HG03342 (cell line): ENCODE measurements around the gene CCDC57.
A peak's percentile ranks its signal among the peaks of the same experiment; 100 is the strongest.
"Not testable (repeated sequence)": the region's sequence is repeated elsewhere in the genome, so short reads cannot be mapped to it uniquely, and the experiment has no call there.

Experiments
- ATAC-seq: cut with Tn5 transposase; IDR thresholded peaks from one replicate; pipeline ENCODE4 v1.9.1; 2021; ENCODE audit warnings: mild to moderate bottlenecking, moderate library complexity; ENCODE audit not compliant: unreplicated experiment

The CCDC57 gene, protein sequence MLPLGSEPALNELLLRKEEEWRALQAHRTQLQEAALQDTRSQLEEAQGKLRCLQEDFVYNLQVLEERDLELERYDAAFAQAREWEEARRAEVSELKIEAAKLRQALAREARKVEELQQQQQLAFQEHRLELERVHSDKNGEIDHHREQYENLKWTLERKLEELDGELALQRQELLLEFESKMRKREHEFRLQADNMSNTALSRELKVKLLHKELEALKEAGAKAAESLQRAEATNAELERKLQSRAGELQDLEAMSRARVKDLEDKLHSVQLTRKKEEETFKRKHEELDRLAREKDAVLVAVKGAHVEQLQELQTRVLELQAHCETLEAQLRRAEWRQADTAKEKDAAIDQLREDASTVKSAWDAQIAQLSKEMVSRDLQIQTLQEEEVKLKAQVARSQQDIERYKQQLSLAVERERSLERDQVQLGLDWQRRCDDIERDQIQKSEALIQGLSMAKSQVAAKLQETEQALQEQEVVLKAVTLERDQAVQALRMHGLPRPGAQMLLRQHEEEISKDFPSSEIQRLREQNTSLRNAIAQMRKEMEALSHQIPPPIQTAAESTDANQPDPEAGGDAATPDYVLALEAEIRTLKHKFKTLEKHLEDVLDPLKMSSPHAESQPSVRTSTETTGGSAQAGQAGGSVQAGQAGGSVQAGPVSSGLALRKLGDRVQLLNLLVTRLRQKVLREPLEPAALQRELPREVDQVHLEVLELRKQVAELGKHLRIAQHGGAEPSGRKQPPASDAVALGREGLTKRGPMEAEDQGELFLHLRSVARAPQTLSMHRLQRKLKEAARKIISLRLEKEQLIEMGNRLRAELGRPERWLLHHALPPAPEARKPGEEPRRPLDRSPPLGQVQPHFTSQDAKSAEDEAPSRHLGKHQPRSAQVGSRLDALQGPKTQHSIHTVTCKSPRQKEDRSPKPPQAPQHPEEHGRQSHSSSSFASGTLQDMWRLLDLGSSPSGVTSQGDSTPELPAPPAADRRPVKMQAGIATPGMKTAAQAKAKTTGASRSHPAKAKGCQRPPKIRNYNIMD

DNA sequence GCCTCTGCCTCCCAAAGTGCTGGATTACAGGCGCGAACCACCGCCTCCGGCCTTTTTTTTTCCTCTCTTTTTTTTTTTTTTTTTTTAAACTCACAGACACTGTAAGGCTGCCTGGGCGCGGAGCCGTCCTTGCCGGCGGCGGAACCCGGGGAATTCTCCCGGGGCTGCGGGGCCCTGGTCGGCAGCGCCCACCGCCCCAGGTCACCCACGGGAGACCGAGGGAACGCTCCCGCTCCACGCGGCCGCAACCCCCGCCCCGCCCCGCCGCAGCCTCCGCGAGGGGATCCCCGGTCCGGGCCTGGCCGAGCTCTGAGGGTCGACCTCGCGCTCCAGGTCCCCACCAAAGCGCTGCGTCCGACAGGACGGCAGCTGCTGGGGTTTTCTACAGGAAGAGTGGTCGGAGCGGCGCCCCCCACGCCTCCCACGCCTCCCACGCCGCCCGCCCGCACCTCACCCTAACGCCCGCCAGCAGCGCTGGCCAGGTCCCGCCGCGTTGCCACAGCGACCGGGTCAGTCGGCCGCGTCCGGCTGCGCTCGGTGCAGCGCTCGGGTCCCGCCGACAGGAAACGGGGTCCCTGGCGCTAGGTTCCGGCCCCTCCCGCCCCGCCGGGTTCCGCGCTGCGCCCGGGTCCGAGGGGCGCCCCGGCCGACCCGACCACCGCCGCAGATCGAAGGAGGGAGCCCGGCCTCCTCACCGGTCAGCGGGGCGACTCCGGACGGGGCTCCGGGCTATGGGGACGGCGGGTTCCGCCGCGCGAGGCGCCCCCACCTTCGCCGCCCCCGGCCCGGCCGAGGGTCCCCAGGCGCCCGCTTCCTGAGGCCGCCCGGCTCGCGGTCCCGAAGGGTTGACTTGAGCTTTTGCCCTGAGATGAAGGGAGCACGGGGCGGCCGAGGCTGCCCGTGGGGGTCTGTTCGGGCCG lies at the start of gene CCDC57:
CCDC57 (minus strand) TSS at position 512 of the 920 bp plus-strand sequence. CDS start 10,898 bp downstream, outside the sequence.
- ATAC-seq: peak; percentile 62

DNA sequence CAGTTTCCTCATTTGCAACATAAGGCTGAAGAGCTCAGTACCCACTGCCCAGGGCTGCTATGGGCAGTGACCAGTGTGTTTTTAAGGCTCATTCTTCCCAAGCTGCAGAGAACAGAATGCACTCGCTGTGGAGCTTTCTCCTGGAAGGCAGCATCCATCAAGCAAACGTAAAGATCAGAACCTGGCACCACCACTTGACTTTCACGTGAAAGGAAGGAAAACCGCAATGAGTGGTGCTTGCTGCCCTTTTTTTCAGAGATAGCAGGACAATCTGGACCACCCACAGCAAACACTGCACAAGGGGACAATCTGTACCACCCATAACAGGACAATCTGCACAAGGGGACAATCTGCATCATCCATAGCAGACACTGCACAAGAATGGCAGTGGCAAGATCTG lies 49.7 kb upstream of the CCDC57 start:
- ATAC-seq: no peak

DNA sequence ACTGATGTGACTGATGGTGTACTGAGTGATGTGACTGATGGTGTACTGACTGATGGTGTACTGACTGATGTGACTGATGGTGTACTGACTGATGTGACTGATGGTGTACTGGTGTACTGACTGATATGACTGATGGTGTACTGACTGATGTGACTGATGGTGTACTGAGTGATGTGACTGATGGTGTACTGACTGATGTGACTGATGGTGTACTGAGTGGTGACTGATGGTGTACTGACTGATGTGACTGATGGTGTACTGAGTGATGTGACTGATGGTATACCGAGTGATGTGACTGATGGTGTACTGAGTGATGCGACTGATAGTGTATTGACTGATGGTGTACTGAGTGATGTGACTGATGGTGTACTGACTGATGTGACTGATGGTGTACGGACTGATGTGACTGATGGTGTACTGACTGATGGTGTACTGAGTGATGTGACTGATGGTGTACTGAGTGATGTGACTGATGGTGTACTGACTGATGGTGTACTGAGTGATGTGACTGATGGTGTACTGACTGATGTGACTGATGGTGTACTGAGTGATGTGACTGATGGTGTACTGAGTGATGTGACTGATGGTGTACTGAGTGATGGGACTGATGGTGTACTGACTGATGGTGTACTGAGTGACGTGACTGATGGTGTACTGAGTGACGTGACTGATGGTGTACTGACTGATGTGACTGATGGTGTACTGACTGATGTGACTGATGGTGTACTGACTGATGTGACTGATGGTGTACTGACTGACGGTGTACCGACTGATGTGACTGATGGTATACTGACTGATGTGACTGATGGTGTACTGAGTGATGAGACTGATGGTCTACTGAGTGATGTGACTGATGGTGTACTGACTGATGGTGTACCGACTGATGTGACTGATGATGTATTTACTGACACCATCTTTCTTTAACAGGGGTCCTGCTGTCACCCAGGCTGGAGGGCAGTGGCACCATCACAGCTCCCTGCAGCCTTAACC lies 47.6 kb upstream of the CCDC57 start:
- not testable (repeated sequence) for ATAC-seq

DNA sequence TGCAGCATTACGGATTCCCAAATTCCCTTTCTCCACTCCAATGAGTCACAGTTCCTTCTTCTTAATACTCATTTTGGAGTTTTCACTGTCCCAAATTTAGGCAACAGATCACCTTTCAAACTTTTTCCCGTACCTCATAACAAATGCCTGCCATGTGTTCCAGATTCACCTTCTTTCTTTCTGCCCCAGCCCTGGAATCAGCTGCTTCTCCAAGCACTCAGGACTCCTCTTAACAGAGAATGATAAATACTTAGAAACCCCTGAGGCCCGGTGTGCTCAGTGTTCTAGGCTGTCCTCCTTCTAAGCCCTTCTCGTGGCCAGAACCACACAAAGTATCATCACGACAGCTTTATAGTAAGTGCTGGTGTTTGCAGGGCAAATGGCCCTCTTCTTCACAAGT lies 45.9 kb upstream of the CCDC57 start:
- no peak for ATAC-seq

DNA sequence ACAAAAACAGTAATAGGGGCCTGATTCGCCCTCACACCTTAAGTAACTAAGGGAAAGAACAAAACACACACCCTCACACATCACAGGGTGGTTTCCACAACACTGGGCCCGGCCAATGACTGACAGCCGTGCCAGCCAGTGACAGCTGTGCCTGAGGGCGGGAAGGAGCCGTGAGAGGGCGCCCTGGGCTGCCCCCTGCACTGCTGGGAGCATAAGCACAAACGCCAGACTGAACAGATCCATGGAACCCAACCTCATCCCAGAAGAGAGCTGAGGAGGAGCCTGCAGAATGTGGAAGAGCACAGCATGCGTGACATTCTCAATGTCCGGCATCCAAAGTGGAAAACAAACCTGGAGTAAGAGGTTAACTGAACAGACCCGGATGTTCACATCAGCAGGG lies 44.8 kb upstream of the CCDC57 start:
- ATAC-seq: no peak

DNA sequence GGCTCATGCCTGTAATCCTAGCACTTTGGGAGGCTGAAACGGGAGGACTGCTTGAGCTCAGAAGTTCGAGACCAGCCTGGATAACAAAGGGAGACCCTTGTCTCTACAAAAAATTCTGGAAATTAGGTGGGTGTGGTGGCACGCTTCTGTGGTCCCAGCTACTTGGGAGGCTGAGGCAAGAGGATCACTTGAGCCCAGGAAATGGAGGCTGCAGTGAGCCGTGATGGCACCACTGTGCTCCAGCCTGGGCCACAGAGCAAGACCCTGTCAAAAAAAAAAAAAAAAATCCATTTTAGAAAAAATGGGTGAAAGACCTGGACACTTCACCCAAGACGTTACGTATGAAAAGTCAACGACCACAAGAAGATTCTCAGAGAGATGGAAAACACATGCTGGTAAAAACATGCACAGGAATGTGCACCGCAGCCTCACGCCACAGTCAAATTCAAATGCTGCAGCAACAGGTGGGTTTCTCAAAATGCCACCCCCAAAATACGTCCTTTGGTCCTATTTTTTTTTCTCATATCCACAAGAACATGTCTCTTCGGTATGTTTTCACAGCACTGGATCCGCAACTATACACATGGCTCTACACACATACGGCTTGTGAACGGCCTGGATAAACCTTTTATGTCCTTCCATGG lies 43.7 kb upstream of the CCDC57 start:
- no peak for ATAC-seq

DNA sequence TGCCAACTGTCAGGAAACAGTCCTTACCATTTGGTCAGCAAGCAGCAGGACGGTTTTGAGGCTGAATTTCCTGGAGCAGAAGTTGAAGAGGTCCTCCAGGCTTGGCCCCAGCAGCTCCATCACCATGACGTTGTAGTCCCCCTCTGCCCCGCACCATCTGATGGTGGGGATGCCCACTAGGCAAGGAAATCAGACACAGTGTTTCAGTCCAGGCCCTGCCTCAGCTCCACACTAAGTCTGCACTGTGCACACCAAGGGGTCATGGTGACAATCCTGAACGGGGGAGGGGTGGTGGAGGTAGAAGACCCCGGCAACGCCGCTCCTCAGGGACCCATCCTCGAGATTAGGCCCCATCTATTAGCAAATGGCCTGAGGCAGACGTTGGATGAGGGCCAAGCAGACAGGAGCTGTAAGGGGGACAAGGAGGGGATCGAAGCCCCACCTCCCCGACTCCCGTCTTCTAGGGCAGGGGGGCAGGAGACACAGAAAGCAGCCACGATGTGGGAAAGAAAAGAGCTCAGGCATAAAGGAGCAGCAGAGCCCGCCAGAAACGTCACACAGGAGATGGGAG lies 42.8 kb upstream of the CCDC57 start:
- no peak for ATAC-seq

DNA sequence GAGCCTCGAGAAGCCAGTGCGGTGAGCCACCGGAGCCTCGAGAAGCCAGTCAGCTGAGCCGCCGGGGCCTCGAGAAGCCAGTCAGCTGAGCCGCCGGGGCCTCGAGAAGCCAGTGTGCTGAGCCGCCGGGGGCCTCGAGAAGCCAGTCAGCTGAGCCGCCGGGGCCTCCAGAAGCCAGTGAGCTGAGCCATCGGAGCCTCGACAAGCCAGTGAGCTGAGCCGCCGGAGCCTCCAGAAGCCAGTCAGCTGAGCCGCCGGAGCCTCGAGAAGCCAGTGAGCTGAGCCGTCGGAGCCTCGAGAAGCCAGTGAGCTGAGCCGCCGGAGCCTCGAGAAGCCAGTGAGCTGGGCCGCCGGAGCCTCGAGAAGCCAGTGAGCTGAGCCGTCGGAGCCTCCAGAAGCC lies 42.1 kb upstream of the CCDC57 start:
- ATAC-seq: not testable (repeated sequence)

DNA sequence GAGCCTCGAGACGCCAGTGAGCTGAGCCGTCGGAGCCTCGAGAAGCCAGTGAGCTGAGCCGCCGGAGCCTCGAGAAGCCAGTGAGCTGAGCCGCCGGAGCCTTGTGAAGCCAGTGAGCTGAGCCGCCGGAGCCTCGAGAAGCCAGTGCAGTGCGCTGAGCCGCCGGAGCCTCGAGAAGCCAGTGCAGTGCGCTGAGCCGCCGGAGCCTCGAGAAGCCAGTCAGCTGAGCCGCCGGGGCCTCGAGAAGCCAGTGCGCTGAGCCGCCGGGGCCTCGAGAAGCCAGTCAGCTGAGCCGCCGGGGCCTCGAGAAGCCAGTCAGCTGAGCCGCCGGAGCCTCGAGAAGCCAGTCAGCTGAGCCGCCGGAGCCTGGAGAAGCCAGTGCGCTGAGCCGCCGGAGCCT lies 41.5 kb upstream of the CCDC57 start:
- not testable (repeated sequence) for ATAC-seq

DNA sequence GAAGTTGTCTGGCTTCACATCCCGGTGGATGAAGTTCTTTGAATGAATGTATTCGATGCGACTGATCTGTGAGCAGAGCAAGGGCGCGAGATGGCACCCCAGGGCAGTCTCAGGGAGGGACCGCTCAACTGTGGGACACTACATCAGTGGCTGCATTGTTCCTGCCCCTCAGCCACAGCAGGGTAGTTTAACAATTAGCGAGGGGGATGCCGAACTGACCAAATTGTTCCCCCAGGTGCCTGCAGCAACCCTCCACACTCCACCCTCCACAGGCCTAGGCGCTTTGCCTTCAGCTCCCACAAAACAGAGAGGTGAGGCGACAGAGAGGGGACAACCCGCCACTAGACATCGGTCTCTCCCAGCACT lies 40.5 kb upstream of the CCDC57 start:
- no peak for ATAC-seq

DNA sequence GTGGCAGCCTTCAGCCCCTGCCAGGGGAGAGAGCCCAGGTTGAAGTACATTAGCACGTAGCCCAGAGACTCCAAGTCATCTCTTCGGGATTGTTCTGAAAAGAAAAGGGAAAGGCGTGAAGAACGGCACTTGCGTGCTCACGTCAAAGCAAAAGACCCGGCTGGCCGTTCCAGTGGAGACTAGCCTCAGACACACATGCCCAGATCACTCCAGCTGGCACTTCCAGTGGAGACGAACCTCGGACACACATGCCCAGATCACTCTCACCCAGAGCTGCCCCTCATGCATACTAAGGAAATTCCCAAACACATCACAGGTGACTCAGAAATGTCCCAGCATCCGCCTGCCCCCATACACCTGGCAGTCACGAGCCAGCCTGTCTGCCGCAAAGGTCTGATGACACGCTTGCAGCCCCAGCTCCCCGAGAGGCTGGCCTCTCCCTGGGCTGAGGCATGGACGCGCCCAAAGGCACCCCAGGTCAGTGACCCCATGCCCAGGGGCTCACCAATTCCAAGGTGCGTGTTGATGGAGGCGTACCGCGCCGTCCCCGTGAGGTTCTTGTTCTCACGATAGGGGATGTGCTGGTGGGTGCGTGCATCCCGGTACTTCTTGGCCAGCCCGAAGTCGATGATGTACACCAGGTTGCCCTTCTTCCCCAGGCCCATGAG lies 40.0 kb upstream of the CCDC57 start:
- no peak for ATAC-seq

DNA sequence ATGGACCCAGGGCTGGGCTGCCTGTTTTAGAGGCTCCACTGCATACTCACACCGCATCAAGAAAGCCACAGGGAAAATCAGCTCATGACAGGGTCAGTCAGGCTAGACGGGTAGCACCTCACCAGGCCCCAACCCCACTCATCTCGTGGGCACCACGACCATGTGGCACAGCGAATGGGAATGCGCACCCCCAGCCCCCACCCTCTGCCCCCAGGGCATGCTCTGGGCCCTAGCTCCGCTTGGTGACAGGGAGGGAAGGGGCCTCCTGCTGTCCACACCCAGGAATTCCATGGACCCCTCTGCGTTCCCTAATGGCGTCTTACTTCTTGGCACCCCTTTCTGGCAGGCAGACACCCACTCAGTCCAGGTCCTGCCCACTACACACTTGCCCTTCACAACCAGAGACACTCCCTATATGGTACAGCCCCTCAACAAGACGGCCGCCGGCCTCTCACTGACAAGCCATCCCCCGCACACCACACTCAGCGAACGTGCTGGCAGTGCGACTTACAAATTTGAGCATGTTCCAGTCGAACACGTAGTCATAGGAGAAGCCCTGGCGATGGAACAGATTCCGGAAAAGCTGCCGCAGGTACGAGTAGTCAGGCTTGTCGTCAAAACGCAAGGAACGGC lies 38.3 kb upstream of the CCDC57 start:
- ATAC-seq: no peak

DNA sequence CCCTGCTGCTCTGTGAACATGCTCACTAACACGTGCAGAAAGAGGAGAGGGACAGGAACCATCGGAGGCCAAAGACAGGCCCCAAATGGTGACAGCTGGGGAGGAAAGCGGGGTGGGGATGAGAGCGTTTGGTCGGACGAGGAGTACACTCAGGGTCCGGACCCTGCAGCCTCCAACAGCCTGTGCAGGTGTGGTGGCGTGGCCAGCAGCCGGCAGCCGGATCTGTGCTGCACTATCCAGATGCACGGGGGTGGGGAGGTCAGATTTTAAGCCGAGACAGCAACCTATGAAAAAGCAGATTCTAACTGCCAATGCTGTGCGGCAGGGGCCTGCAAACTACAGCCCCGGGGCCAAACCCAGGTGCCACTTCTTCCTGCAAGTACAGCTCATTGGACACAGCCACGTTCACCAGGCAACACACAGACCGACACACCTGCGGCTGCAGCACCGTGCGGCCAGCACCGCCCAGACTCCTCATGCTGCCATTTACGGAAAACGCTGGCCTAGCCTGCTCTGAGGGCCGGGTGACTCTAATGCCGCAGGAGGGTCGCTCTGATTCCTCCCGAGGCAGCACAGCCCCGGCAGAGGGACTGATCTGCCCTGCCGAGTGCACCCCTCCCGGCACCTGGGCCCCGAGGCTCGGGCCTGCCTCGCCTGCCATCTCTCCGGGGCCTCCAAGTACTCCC lies 37.4 kb upstream of the CCDC57 start:
- ATAC-seq: no peak

DNA sequence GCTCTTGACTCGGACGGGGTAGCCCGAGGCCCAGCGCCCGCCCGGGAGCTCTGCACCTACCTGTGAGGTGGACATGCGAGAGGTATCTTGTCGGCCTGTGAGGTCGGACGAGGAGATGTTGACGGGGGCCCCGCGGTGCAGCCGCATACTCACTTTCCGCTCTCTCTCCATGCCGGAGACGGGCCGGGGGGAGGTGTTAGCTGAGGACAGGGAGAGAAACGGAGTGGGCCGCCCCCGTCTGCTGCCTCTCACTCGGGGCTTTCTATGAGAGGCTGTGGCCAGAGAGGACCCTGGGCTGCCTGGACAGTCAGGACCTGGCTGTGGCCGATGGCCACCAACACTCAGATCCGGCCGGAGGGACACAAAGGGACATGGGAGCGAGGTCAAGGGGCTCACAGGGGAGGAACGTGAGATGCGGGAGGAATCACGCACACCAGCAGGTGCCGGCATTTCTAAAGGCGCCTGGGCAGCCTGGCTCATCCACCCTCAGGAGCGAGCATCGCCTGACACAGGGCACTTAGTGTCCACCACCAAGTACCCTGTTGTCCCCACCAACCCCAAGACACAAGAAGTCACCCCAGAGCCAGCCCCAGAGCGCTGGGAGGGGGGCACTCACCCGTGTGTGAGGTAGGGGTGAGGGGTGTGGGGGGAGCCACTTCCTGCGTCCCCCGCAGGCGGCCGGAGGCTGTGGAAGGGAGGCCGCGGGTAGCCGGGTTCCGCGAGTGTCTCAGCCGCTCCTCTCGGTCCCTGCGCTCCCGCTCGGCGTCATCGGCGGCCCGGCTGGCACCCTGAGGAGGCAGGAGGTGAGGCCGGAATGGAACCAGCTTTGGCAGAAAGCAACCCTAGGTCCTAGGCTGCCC lies 36.4 kb upstream of the CCDC57 start:
- ATAC-seq: no peak

DNA sequence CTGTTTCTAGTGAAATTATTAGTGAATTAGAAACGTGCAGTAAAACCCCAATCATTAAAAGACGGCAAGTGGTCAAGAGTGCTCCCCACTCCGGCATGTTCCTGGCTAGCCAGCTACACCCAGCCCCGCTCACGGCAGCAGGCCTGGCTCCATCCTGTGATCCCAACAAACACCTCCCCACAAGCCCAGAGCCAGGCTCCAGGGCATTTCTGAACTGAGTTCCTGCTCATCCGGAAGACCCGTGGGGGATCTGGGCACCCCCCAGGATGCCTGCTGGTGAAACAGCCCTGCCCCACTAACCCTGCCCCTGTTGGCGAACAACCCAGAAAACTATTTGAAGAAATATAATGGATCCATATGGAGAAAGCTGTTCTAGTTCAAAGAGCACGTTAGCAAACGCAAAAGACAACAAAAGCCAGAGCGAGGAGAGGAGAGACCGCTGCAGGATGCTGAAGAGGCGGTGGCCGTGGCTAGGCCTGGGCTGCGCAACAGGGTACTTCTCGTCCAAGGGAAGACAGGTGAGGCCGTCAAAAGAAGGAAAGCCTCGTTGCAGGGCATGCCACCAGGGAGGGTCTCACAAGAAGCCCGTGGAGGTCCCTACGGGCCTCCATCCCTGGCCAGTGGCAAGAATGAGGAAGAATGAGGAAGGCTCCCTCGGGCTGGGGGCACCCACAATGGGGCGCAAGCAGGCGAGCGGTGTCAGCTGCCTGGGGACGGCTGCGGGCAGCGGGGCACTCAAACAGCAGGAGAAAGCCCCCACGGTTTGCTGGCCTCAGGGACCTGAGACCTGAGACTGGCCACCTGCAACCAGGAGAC lies 35.4 kb upstream of the CCDC57 start:
- no peak for ATAC-seq
